ENCODE data around the gene KLHDC10. TPM values are rescaled to one million over a fixed set of nuclear protein-coding genes. Genes with fewer than 3 reads are reported as not detected.

The KLHDC10 gene
- total RNA-seq, 4 donors from 2014 or later, result 19.1 to 23.6 (median 19.9) TPM

- no peak for TF ChIP-seq EP300 (IDR thresholded peaks at IDR 0.05)
- no peak for TF ChIP-seq POLR2A (IDR thresholded peaks at IDR 0.05; ENCODE audit: low read depth)
- TF ChIP-seq, protein P1, sequence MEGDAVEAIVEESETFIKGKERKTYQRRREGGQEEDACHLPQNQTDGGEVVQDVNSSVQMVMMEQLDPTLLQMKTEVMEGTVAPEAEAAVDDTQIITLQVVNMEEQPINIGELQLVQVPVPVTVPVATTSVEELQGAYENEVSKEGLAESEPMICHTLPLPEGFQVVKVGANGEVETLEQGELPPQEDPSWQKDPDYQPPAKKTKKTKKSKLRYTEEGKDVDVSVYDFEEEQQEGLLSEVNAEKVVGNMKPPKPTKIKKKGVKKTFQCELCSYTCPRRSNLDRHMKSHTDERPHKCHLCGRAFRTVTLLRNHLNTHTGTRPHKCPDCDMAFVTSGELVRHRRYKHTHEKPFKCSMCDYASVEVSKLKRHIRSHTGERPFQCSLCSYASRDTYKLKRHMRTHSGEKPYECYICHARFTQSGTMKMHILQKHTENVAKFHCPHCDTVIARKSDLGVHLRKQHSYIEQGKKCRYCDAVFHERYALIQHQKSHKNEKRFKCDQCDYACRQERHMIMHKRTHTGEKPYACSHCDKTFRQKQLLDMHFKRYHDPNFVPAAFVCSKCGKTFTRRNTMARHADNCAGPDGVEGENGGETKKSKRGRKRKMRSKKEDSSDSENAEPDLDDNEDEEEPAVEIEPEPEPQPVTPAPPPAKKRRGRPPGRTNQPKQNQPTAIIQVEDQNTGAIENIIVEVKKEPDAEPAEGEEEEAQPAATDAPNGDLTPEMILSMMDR (IDR thresholded peaks at IDR 0.05), result no peak
- no peak for TF ChIP-seq POLR2AphosphoS5 (IDR thresholded peaks at IDR 0.05)
- H3K9me3 ChIP-seq, result no peaks in the 10 kb centered on the region
- no peaks in the 10 kb centered on the region for H3K36me3 ChIP-seq
- 52% methylated on average over 6 of the region's 6 CpGs for WGBS
- DNase-seq (ENCODE audit: extremely low spot score), result no peak
- no peak overlapping the region for H3K4me3 ChIP-seq
- no peak overlapping the region for H3K27ac ChIP-seq (replicated peaks in 1 of 4)
- intact Hi-C loops (cut with DNase I), result no loop called here
- peaks cover 0 to 18% (median 0%) of the 10 kb centered on the region in 4 donors for H3K27me3 ChIP-seq
- peaks cover 0 to 5% (median 0%) of the 10 kb centered on the region in 4 donors for H3K4me1 ChIP-seq
Measured at GRCh38 chr7:130065500-130066152, 4.7 kb upstream of the KLHDC10 start.

DNA sequence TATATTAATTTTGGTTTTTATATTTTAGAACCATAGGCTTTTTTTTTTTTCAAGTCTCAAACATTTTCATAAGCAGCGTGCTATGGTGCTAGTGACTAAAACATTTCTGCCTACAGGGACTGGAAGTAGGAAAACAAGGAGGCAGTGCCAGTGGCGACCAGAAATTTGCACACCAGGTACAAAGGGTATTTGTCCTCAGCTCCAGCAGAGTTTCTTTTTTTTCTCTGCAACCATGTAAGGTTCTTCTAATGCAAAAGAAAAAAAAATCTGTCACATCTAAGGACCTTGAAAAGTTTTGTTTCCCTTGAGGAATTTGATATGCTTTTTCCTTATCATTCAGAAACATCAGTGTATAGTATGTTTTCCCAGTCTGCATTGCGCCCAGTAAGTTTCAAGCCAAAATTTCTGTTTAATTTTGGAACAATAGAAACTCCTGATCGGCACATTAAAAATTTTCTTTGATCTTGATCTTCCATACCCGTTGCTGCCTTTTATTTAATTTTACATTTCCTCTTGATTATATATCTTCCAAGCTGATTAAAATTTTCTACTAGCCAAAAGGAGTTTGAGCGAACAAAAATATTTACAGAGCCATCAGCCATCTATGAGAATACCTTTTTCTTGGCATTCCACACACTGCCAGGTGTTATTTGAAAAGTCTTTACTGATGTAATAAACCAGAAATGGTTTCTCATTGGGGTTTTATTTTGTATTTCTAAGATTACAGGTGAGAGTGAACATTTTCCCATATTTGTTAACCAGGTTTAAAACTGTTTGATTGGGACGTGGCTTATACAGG lies 956 bp upstream of the KLHDC10 start:
- Histone ChIP-seq H3K4me3 (peak overlapping the region; percentile 76 to 99 (median 98)), H3K27me3 (peaks cover 0 to 7% (median 0%) of the 10 kb centered on the region in 4 donors), H3K9me3 (no peaks in the 10 kb centered on the region), H3K27ac (replicated peaks in 1 of 4) (peak overlapping the region; percentile 85 to 91 (median 89)), H3K4me1 (peaks cover 20 to 39% (median 34%) of the 10 kb centered on the region in 4 donors), H3K36me3 (no peaks in the 10 kb centered on the region)
- WGBS, result 71% methylated on average over 7 of the region's 7 CpGs
- no peak for TF ChIP-seq POLR2A (IDR thresholded peaks at IDR 0.05; ENCODE audit: low read depth)
- TF ChIP-seq, protein P1 (IDR thresholded peaks at IDR 0.05), result no peak
- TF ChIP-seq EP300 (IDR thresholded peaks at IDR 0.05), result no peak
- TF ChIP-seq POLR2AphosphoS5 (IDR thresholded peaks at IDR 0.05), result no peak
- intact Hi-C loops (cut with DNase I), result no loop called here
- no peak for DNase-seq (ENCODE audit: extremely low spot score)

DNA sequence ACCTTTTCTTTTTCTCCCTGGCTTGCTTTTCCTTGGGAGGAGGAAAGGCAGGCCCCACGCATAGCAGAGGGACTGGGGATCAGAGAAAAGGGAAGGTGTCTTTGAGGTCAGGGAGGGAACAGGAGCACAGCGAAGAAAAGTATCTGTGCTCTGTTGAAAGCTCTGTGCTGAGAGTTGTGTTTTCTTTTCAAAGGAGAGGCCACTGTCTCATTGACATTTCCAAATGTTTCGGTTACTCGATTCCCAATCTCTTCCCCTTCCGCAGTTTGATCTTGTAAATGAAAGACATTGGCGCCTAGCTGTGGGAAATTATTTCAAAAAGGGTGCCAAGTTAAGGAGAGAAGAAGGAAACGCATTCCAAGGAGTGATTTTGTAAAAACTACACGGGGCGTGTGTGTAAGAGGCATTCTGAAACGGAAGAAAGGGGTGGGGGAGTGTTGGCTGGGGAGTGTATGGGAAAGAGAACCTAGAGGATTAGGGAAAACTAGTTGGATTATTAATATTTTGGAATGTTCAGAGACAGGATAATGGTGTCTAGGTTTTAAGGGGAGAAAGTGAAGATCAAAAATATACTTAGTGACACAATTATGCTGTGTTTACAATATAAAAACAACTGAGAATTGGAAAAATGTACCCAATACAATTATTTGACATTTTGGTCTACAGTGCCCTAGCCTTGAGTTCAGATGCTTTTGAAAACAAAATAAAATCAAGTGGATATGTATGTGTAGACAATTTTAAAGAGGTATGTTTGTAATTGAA lies 708 bp downstream of the KLHDC10 start:
- peaks cover 24 to 56% (median 50%) of the 10 kb centered on the region in 4 donors for H3K4me1 ChIP-seq
- no peaks in the 10 kb centered on the region for H3K27me3 ChIP-seq
- WGBS, result 0% methylated on average over 10 of the region's 10 CpGs
- intact Hi-C loops (cut with DNase I), result loop anchor here (5.0 to 10.0 kb wide), 3 partner anchors 371 to 654 kb away; partner anchors contain the start of genes CEP41 and COPG2
- peak overlapping the region; percentile 83 to 91 (median 89) for H3K27ac ChIP-seq (replicated peaks in 1 of 4)
- TF ChIP-seq POLR2AphosphoS5 (IDR thresholded peaks at IDR 0.05), result no peak
- no peak for TF ChIP-seq POLR2A (IDR thresholded peaks at IDR 0.05; ENCODE audit: low read depth)
- no peak for TF ChIP-seq EP300 (IDR thresholded peaks at IDR 0.05)
- TF ChIP-seq, protein P1 (IDR thresholded peaks at IDR 0.05), result no peak
- DNase-seq (ENCODE audit: extremely low spot score), result no peak
- H3K4me3 ChIP-seq, result peak overlapping the region; percentile 76 to 99 (median 98)
- H3K9me3 ChIP-seq, result no peaks in the 10 kb centered on the region
- H3K36me3 ChIP-seq, result no peaks in the 10 kb centered on the region

DNA sequence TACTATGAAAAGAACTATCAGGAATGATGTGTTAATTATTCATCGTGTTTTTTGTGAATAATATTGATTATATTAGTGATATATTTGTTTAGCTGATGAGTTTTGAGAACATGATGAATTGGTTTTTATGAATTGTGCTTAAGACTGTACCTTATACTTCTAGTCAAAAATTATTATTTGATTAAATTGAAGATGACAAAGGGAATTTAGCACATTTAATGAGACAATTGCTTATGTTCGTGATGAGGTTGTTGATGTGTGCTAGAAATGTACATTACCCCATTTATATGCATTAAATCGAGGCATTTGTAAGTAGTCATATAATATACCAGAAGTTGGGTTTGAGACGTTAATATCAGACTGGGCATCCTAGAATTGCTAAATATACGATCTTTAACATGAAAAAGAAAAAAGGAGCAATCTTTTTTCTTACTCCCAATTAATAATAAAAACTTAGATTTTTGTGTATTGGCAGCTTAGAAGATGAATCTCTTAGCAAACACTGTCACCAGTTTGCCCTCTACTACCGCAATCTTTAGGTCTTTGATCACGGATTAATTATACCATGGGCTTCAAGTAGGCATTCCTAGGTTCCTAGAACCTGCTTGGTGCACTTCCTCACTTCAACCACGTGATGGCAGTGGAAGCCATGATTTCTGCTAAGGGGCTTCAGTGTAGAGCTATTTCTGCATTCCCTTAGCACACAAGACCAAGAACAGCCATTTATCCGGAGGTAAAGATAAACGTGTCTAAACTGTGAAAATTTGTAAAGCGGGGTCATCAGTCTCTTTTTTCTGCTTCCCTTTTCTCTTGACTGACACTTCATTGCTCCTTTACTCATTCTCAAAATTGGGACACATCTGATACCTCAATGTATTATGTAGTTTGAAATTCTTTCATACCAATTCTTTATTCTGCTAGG lies 1.6 kb downstream of the KLHDC10 start:
- Histone ChIP-seq H3K27ac (replicated peaks in 1 of 4) (no peak overlapping the region), H3K4me1 (peaks cover 26 to 61% (median 56%) of the 10 kb centered on the region in 4 donors), H3K4me3 (peak overlapping the region; percentile 76 to 99 (median 98)), H3K9me3 (no peaks in the 10 kb centered on the region), H3K27me3 (no peaks in the 10 kb centered on the region), H3K36me3 (no peaks in the 10 kb centered on the region)
- no peak for DNase-seq (ENCODE audit: extremely low spot score)
- TF ChIP-seq POLR2A (IDR thresholded peaks at IDR 0.05; ENCODE audit: low read depth) (no peak), POLR2AphosphoS5 (IDR thresholded peaks at IDR 0.05) (peak in 1 of 2 donors; percentile 33), EP300 (IDR thresholded peaks at IDR 0.05) (no peak)
- TF ChIP-seq, protein P1 (IDR thresholded peaks at IDR 0.05), result peak; percentile 94 to 96 (median 95)
- intact Hi-C loops (cut with DNase I), result loop anchor here (5.0 to 10.0 kb wide), 3 partner anchors 370 to 653 kb away; partner anchors contain the start of genes CEP41 and COPG2
- 4% methylated on average over 11 of the region's 11 CpGs for WGBS
